Ovary (tissue), 9 donors: ENCODE data around the gene TLL2. TPM values are rescaled to one million over a fixed set of nuclear protein-coding genes. Genes with fewer than 3 reads are reported as not detected.
A peak's percentile ranks its signal among the peaks of the same experiment; 100 is the strongest.

Experiments used
- DNase-seq, 5 donors: peaks; one replicate each; pipeline ENCODE4 v3.0.0-alpha.2; 2019 to 2020
- H3K27ac ChIP-seq, 2 donors: fragments of 200-600 bp; one replicate each; pipeline versions ENCODE4 v1.5.1 to v1.8.0; 2019 to 2022
- H3K27me3 ChIP-seq: fragments of 200-600 bp; one replicate; pipeline ENCODE4 v1.8.0; 2022
- H3K36me3 ChIP-seq: fragments of 200-600 bp; sonication (generic); one replicate; pipeline ENCODE4 v1.5.1; 2019
- H3K4me1 ChIP-seq: one replicate; pipeline ENCODE4 v1.8.1; 2013; ENCODE audit warnings: mild to moderate bottlenecking, moderate library complexity; ENCODE audit not compliant: insufficient read depth
- H3K4me3 ChIP-seq: fragments of 200-600 bp; sonication (generic); one replicate; pipeline ENCODE4 v1.5.1; 2017
- H3K9me3 ChIP-seq, 2 donors: fragments of 200-600 bp in 1 of 2; sonication (generic) in 1 of 2; one replicate each; pipeline versions ENCODE4 v1.5.1 to v1.8.1; 2013 to 2019; ENCODE audit warnings: mild to moderate bottlenecking in 1 of 2, moderate library complexity in 1 of 2
- CTCF ChIP-seq, 3 donors: fragments of 450-650 bp in 2 of 3; fragments of 200-600 bp in 1 of 3; IDR thresholded peaks; one replicate each; pipeline versions ENCODE4 v1.5.1 to v1.8.0; 2016 to 2022; ENCODE audit warnings: antibody characterized with exemption in 3 of 3, mild to moderate bottlenecking in 1 of 3
- EP300 ChIP-seq: sonication (generic); formaldehyde crosslinking; IDR thresholded peaks from one replicate; pipeline ENCODE4 v1.6.1; 2017; ENCODE audit warnings: antibody characterized with exemption
- POLR2A ChIP-seq: fragments of 450-650 bp; IDR thresholded peaks from one replicate; pipeline ENCODE4 v1.6.1; 2017; ENCODE audit warnings: antibody characterized with exemption, mild to moderate bottlenecking, moderate library complexity
- WGBS, 3 donors: extraction: QIAGEN DNeasy Blood & Tissue Kit in 1 of 3; methylation state at CpG; one replicate each; pipeline versions ENCODE4 v1.1.5 to v1.1.7; 2013 to 2017; 5-methylcytosine and 5-hydroxymethylcytosine counted together
- intact Hi-C, 4 donors: fragments of 100-400 bp; cut with DNase I; formaldehyde crosslinking; loops; one replicate each; pipeline versions ENCODE4 v1.11.0 to v1.15.1; 2022 to 2023
- polyA plus RNA-seq, 2 donors: library from polyadenylated mRNA; stranded (reverse); fragments of 200-250 nt in 1 of 2; fragments of 350-450 nt in 1 of 2; fragmentation: Illumina TruSeq in 1 of 2; extraction: RNeasy Lipid Tissue Mini Kit (QIAGEN cat#74804) in 1 of 2; gene quantifications; one replicate each; pipeline ENCODE4 v1.2.3, GENCODE V29; 2013 to 2014
- total RNA-seq, 7 donors: library from RNA; depleted of rRNA in 2 of 7; stranded (reverse); fragments of >200 nt in 2 of 7; fragmentation: NEBNext Ultra II Directional in 3 of 7; extraction: Animal tissue kit (Norgen Biotek cat#: 25700) in 3 of 7; gene quantifications; one replicate each; pipeline versions ENCODE4 v1.1.0 to v1.2.4, GENCODE V29; 2016 to 2023
- donor health status: DM: no; HTN: no; CAD: no; lungs with moderate emphysema.
- donor health status: DM: no; HTN: no; CAD: no.
- donor health status: Bipolar disorder and iron deficiency.
- donor health status: DM: yes; HTN: yes; CAD: no.
- donor health status: DM: no; HTN: no; CAD: no.
- donor health status: DM: yes; HTN: yes; CAD: no.

Gene TLL2
- total and polyA plus RNA-seq, 9 donors: 0.07 to 0.68 (median 0.29) TPM; not detected in 1

GRCh38 chr10:96339956-96340904, 173.5 kb downstream of the TLL2 start:
- no peak overlapping the region for H3K4me3 ChIP-seq
- WGBS, 3 donors: 16 to 27% (median 20%) methylated on average over 7 of the region's 7 CpGs
- DNase-seq: peak in 4 of 5 donors; percentile 39 to 48 (median 44)
- no peaks in the 10 kb centered on the region for H3K36me3 ChIP-seq
- H3K27me3 ChIP-seq: no peaks in the 10 kb centered on the region
- TF ChIP-seq EP300: no peak
- no peak for TF ChIP-seq POLR2A
- TF ChIP-seq CTCF (IDR thresholded peaks at IDR 0.05): peak in 2 of 3 donors; percentile 6 to 11
- intact Hi-C loops: no loop called here
- no peaks in the 10 kb centered on the region for H3K9me3 ChIP-seq
- H3K27ac ChIP-seq: no peak overlapping the region
- no peaks in the 10 kb centered on the region for H3K4me1 ChIP-seq

GRCh38 chr10:96339383-96339782, 174.3 kb downstream of the TLL2 start:
- no peaks in the 10 kb centered on the region for H3K27me3 ChIP-seq
- H3K36me3 ChIP-seq: no peaks in the 10 kb centered on the region
- no peak for TF ChIP-seq POLR2A
- no peak for TF ChIP-seq EP300
- WGBS, 3 donors: 91 to 94% (median 93%) methylated on average over 4 of the region's 4 CpGs
- H3K4me3 ChIP-seq: no peak overlapping the region
- H3K9me3 ChIP-seq: no peaks in the 10 kb centered on the region
- H3K4me1 ChIP-seq: no peaks in the 10 kb centered on the region
- intact Hi-C loops: no loop called here
- DNase-seq: no peak
- H3K27ac ChIP-seq: no peak overlapping the region

GRCh38 chr10:96338279-96338925, 175.3 kb downstream of the TLL2 start:
- no peaks in the 10 kb centered on the region for H3K4me1 ChIP-seq
- intact Hi-C loops: no loop called here
- H3K36me3 ChIP-seq: no peaks in the 10 kb centered on the region
- H3K27ac ChIP-seq: no peak overlapping the region
- H3K9me3 ChIP-seq: no peaks in the 10 kb centered on the region
- no peak overlapping the region for H3K4me3 ChIP-seq
- H3K27me3 ChIP-seq: no peaks in the 10 kb centered on the region
- TF ChIP-seq CTCF (IDR thresholded peaks at IDR 0.05) (no peak), EP300 (no peak), POLR2A (no peak)
- 24 to 32% (median 29%) methylated on average over 5 of the region's 5 CpGs for WGBS, 3 donors
- no peak for DNase-seq

GRCh38 chr10:96337106-96337505, 176.6 kb downstream of the TLL2 start:
- H3K9me3 ChIP-seq: no peaks in the 10 kb centered on the region
- no peak for TF ChIP-seq EP300
- no peak for TF ChIP-seq POLR2A
- no peak for TF ChIP-seq CTCF (IDR thresholded peaks at IDR 0.05)
- H3K36me3 ChIP-seq: no peaks in the 10 kb centered on the region
- intact Hi-C loops: no loop called here
- no peak for DNase-seq
- H3K27me3 ChIP-seq: no peaks in the 10 kb centered on the region
- no peak overlapping the region for H3K27ac ChIP-seq
- WGBS, 3 donors: 77 to 87% (median 77%) methylated on average over 2 of the region's 2 CpGs
- H3K4me1 ChIP-seq: no peaks in the 10 kb centered on the region
- no peak overlapping the region for H3K4me3 ChIP-seq
